Measurements from ENCODE around the gene AHCTF1.

AHCTF1 gene

GRCh38 chr1:246798606-246799496, 132.9 kb downstream of the AHCTF1 start:
- no peak for DNase-seq (ENCODE audit: low spot score)

GRCh38 chr1:246798107-246798506, 133.6 kb downstream of the AHCTF1 start:
- DNase-seq (ENCODE audit: low spot score) = no peak

DNA sequence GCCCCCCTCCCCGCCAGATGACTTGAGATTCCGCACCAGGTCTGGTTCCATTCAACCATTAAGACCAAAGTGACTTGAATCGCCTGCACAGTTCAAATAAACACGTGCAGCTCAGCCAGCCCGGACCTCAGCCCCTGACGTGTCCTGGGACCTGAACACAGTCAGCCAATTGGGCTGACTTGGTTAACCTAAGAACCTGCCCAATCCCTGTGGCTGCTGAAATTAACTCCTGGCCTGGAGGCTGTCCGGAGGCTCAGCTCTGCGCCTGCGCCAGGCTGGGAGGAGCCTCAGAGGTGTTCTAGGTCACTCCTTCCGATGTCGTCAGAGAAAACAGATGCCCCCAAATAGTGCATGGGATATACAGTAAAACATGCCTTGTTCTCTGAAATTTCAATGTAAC, 134.2 kb downstream of the AHCTF1 start:
- DNase-seq (ENCODE audit: low spot score) = no peak

DNA sequence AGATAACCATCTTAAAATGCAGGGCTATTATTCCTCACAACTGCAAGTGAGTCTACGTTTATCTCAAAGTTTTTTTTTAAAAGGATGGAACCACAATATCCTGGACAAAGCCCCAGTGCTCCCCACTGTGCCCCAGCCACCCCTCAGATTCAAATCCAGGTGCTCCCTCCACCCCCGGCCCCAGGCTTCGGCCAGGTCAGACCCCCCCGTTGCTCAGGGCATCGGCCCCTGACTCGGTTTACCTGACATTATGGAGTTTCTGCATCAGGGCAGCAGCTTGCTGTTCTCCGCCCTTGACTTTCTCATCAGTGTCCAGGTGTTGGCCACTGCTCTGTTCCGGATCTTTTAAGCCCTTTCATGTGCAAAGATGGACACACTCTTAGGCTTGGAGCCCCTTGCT, 134.6 kb downstream of the AHCTF1 start:
- DNase-seq (ENCODE audit: low spot score) = no peak

GRCh38 chr1:246795906-246796694, 135.6 kb downstream of the AHCTF1 start:
- DNase-seq (ENCODE audit: low spot score) = no peak

- DNase-seq (ENCODE audit: low spot score) = no peak
These were observed 136.7 kb downstream of the AHCTF1 start for GRCh38 chr1:246794828-246795671.

GRCh38 chr1:246794048-246794827, 137.5 kb downstream of the AHCTF1 start:
- DNase-seq (ENCODE audit: low spot score) = no peak

GRCh38 chr1:246793356-246793896, 138.3 kb downstream of the AHCTF1 start:
- no peak for DNase-seq (ENCODE audit: low spot score)

GRCh38 chr1:246792603-246793002, 139.1 kb downstream of the AHCTF1 start:
- no peak for DNase-seq (ENCODE audit: low spot score)

- DNase-seq (ENCODE audit: low spot score) = no peak
These were observed 140.3 kb downstream of the AHCTF1 start for GRCh38 chr1:246791303-246791918.

DNA sequence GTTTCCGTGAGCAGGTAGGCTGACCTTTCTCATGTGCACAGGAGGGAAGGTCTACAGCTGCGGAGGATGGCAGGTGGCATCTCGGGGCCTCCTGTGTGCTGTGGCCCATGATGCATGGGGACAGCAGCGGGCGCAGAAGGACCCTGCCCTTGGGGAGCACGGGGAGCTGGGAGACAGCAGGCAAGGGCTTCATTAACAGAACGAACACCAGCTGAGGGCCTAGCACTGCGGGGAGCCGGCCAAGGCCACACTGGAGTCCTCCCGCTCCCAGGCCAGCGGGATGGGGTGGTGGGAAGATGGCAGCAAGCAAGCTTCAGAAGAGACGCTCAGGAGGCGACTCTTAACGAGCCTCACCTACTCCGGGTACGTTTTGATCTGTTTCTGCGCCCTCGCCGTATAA, 140.9 kb downstream of the AHCTF1 start:
- DNase-seq (ENCODE audit: low spot score) = no peak

DNA sequence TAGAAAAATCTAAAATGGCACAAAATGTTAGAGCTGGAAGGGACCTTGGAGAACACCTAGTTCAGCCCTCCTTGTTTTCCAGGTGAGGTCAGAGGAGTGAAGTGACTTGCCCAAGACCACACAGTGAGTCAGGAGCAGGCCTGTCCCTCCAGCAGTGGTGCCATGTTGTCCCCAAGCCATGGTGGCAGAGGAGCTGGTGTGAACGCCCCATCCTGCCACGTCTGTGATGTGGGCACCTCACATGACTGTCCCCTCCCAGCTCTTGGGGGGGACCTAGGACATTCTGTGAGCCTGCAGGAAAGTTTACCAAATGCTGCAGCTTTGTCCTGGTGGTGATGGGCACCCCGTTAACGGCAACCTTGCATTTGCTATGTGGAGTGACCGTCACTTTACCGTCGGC, 141.4 kb downstream of the AHCTF1 start:
- DNase-seq (ENCODE audit: low spot score) = no peak

GRCh38 chr1:246789454-246790339, 142.1 kb downstream of the AHCTF1 start:
- no peak for DNase-seq (ENCODE audit: low spot score)
